ENCODE results near the gene RAB28. TPM values are rescaled to one million over a fixed set of nuclear protein-coding genes. Genes with fewer than 3 reads are reported as not detected.

The RAB28 gene
- total RNA-seq, 1 donor from 2014 or later = 30.7 TPM

DNA sequence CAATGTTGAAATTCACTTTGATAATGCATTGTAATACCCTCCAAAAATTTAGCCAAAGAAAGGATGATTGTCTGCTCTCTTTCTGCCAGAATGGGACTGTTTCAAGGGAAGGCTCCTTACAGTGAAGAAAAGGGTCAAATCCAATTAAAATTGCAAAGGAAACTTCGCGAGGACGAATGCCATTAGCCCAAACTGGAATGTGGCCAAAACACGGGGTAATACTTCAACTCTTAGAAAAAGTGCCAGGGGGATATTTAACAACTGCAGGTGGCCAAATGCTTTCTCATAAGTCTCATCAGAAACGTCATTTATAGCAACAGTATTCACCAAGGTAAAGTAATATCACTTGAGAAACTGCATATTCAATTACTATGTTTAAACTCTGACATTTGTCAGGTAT lies 31.1 kb upstream of the RAB28 start:
- Mint-ChIP-seq H3K27ac (ENCODE audit: unreplicated experiment) (no peak overlapping the region), H3K27me3 (ENCODE audit: low read depth) (peaks cover 14% of the 10 kb centered on the region), H3K4me3 (no peak overlapping the region), H3K4me1 (peaks cover 4% of the 10 kb centered on the region), H3K9me3 (no peaks in the 10 kb centered on the region), H3K36me3 (ENCODE audit: low read depth) (no peaks in the 10 kb centered on the region)
- TF ChIP-seq, protein P1, sequence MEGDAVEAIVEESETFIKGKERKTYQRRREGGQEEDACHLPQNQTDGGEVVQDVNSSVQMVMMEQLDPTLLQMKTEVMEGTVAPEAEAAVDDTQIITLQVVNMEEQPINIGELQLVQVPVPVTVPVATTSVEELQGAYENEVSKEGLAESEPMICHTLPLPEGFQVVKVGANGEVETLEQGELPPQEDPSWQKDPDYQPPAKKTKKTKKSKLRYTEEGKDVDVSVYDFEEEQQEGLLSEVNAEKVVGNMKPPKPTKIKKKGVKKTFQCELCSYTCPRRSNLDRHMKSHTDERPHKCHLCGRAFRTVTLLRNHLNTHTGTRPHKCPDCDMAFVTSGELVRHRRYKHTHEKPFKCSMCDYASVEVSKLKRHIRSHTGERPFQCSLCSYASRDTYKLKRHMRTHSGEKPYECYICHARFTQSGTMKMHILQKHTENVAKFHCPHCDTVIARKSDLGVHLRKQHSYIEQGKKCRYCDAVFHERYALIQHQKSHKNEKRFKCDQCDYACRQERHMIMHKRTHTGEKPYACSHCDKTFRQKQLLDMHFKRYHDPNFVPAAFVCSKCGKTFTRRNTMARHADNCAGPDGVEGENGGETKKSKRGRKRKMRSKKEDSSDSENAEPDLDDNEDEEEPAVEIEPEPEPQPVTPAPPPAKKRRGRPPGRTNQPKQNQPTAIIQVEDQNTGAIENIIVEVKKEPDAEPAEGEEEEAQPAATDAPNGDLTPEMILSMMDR (conservative IDR thresholded peaks at IDR 0.05) = no peak
- no peak for DNase-seq (ENCODE audit: low read depth, low spot score)

DNA sequence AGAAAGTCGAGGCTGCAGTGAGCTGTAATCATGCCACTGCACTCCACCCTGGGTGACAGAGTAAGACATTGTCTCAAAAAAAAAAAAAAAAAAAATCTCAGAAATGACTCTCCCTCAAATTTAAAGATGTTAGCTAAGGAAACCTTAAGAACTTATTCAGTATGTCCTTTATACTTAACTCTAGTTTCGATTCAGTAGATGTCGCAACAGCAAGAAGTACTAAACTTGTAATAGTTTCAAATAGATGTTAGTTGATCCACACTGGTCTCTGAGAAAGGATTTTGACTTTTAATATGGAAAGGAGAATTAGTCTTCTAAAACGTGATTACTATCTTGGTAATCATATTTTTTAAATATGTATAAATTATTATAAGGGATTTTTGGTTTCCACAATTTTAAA lies 30.6 kb upstream of the RAB28 start:
- Mint-ChIP-seq H3K9me3 (no peaks in the 10 kb centered on the region), H3K27ac (ENCODE audit: unreplicated experiment) (no peak overlapping the region), H3K4me3 (no peak overlapping the region), H3K4me1 (peaks cover 4% of the 10 kb centered on the region), H3K36me3 (ENCODE audit: low read depth) (no peaks in the 10 kb centered on the region), H3K27me3 (ENCODE audit: low read depth) (peaks cover 11% of the 10 kb centered on the region)
- TF ChIP-seq, protein P1 (conservative IDR thresholded peaks at IDR 0.05) = no peak
- no peak for DNase-seq (ENCODE audit: low read depth, low spot score)

DNA sequence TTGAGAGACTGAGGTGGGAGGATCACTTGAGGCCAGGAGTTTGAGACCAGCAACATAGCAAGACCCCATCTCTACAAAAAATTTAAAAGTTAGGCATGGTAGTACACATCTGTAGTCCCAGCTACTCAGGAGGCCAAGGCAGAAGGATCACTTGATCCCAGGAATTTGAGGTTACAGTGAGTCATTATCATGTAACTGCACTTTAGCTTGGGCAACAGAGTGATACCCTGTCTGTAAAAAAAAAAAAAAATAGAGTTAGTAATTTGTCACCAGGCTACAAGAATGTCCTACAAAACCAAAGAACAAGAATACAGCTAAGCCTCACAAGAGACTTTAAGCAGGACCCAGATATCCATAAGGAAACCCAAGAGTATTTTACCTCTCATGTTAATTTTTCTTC lies 27.0 kb upstream of the RAB28 start:
- Mint-ChIP-seq H3K4me3 (no peak overlapping the region), H3K9me3 (no peaks in the 10 kb centered on the region), H3K4me1 (peaks cover 4% of the 10 kb centered on the region), H3K27ac (ENCODE audit: unreplicated experiment) (no peak overlapping the region), H3K27me3 (ENCODE audit: low read depth) (peaks cover 3% of the 10 kb centered on the region), H3K36me3 (ENCODE audit: low read depth) (no peaks in the 10 kb centered on the region)
- TF ChIP-seq, protein P1 (conservative IDR thresholded peaks at IDR 0.05) = no peak
- no peak for DNase-seq (ENCODE audit: low read depth, low spot score)

DNA sequence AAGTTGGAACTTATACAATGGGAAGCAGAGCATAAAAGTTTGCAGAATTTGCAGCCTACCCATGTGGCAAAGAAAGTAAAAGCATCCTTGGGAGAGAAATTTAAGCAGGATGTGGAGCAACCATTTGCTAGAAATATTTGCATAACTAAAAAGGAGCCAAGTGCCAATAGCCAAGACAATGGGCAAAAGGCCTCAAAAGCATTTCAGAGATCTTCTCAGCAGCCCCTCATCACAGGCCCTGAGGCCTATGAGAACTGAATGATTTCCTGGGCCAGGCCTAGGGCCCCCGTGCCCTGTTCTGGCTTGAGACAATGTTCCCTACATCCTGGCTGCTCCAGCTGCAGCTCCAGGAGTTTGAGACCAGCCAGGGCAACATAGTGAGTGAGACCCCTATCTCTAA lies 25.3 kb upstream of the RAB28 start:
- TF ChIP-seq, protein P1 (conservative IDR thresholded peaks at IDR 0.05) = no peak
- H3K9me3 Mint-ChIP-seq = no peaks in the 10 kb centered on the region
- no peak overlapping the region for H3K27ac Mint-ChIP-seq (ENCODE audit: unreplicated experiment)
- no peak for DNase-seq (ENCODE audit: low read depth, low spot score)
- no peaks in the 10 kb centered on the region for H3K27me3 Mint-ChIP-seq (ENCODE audit: low read depth)
- H3K36me3 Mint-ChIP-seq (ENCODE audit: low read depth) = no peaks in the 10 kb centered on the region
- H3K4me3 Mint-ChIP-seq = no peak overlapping the region
- H3K4me1 Mint-ChIP-seq = no peaks in the 10 kb centered on the region

DNA sequence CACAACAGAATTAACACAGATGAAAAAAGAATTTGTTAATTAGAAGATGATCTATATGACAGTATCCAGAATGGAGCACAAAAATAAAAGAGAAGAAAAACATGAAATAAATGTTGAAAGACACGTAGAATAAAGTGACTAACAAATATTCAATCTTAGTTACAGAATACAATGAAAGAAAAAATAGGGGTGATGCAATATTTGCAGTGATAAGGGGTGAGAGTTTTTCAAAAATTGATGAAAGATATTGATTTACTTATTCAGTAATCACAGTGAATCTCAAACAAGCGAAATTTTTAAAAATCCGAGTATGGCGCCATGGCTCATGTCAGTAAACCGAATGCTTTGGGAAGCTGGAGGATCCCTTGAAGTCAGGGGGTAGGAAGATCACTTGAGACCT lies 20.2 kb upstream of the RAB28 start:
- TF ChIP-seq, protein P1 (conservative IDR thresholded peaks at IDR 0.05) = no peak
- H3K36me3 Mint-ChIP-seq (ENCODE audit: low read depth) = no peaks in the 10 kb centered on the region
- no peaks in the 10 kb centered on the region for H3K4me1 Mint-ChIP-seq
- DNase-seq (ENCODE audit: low read depth, low spot score) = no peak
- no peaks in the 10 kb centered on the region for H3K9me3 Mint-ChIP-seq
- peaks cover 3% of the 10 kb centered on the region for H3K27me3 Mint-ChIP-seq (ENCODE audit: low read depth)
- H3K4me3 Mint-ChIP-seq = no peak overlapping the region
- H3K27ac Mint-ChIP-seq (ENCODE audit: unreplicated experiment) = no peak overlapping the region

DNA sequence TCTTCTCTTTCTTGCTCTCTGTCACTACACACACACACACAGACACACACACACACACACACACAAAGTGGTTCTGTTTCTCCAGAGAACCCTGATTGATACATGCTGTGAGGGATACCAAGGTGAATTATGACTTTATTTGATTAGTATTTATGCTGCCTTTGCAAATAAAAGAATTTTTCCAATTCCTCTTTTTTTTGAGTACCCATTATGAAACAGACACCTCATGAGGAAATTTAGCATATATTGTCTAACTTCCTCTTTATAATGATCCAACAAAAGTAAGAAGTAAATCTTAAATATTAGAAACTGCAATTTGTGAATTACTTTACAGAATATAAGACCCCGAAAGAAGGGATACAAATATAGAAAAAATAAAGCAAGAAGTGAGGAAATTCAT lies 14.3 kb upstream of the RAB28 start:
- Mint-ChIP-seq H3K27me3 (ENCODE audit: low read depth) (peaks cover 9% of the 10 kb centered on the region), H3K4me1 (no peaks in the 10 kb centered on the region), H3K4me3 (no peak overlapping the region), H3K27ac (ENCODE audit: unreplicated experiment) (no peak overlapping the region), H3K36me3 (ENCODE audit: low read depth) (no peaks in the 10 kb centered on the region), H3K9me3 (no peaks in the 10 kb centered on the region)
- TF ChIP-seq, protein P1 (conservative IDR thresholded peaks at IDR 0.05) = no peak
- no peak for DNase-seq (ENCODE audit: low read depth, low spot score)
